NCI-H82 (cell line): ENCODE data around the gene FAM217B.

Experiments
- DNase-seq: peaks from one replicate; lab custom pipeline; 2025; lab: John Stamatoyannopoulos, UW

Gene FAM217B

GRCh38 chr20:59940129-59940955 is at the start of gene FAM217B, which contains the start of gene PPP1R3D:
Gene FAM217B, plus strand, starts transcription at chr20:59940389. Its CDS starts 3,555 bp downstream, at chr20:59943944.
Gene PPP1R3D, minus strand, starts transcription at chr20:59940305. Its CDS starts 374 bp downstream, at chr20:59939931.
- DNase-seq, result peak; percentile 96

- DNase-seq, result no peak
Observed at GRCh38 chr20:59891581-59891980, 48.6 kb upstream of the FAM217B start.

- no peak for DNase-seq
Observed at GRCh38 chr20:59895908-59896307, 44.3 kb upstream of the FAM217B start.

- no peak for DNase-seq
Observed at GRCh38 chr20:59902470-59902869, 37.7 kb upstream of the FAM217B start.

GRCh38 chr20:59903621-59904020 is 36.6 kb upstream of the FAM217B start:
- no peak for DNase-seq

GRCh38 chr20:59908855-59909254 is 31.3 kb upstream of the FAM217B start:
- DNase-seq, result no peak

GRCh38 chr20:59911041-59911440 is 29.1 kb upstream of the FAM217B start:
- no peak for DNase-seq

GRCh38 chr20:59912609-59913008 is 27.6 kb upstream of the FAM217B start:
- no peak for DNase-seq

GRCh38 chr20:59920944-59921343 is 19.2 kb upstream of the FAM217B start:
- DNase-seq, result no peak

GRCh38 chr20:59923514-59923913 is 16.7 kb upstream of the FAM217B start:
- no peak for DNase-seq

GRCh38 chr20:59925359-59925758 is 14.8 kb upstream of the FAM217B start:
- no peak for DNase-seq

- no peak for DNase-seq
Observed at GRCh38 chr20:59925899-59926298, 14.3 kb upstream of the FAM217B start.

GRCh38 chr20:59931511-59932312 is 8.5 kb upstream of the FAM217B start:
- no peak for DNase-seq

GRCh38 chr20:59932616-59933295 is 7.4 kb upstream of the FAM217B start:
- no peak for DNase-seq

- peak; percentile 56 for DNase-seq
Observed at GRCh38 chr20:59933296-59933848, 6.8 kb upstream of the FAM217B start, which contains the start of gene SYCP2. Gene SYCP2, minus strand, starts transcription at chr20:59933637. Its CDS starts 11,224 bp downstream, at chr20:59922413.

GRCh38 chr20:59933849-59934585 is 6.2 kb upstream of the FAM217B start:
- peak; percentile 80 for DNase-seq

GRCh38 chr20:59935457-59936185 is 4.6 kb upstream of the FAM217B start:
- no peak for DNase-seq

GRCh38 chr20:59936409-59936808 is 3.8 kb upstream of the FAM217B start:
- no peak for DNase-seq

- DNase-seq, result no peak
Observed at GRCh38 chr20:59937150-59937549, 3.0 kb upstream of the FAM217B start.

GRCh38 chr20:59938221-59938620 is 2.0 kb upstream of the FAM217B start:
- DNase-seq, result no peak

GRCh38 chr20:59938696-59939051 is 1.5 kb upstream of the FAM217B start:
- DNase-seq, result no peak
